ENCODE data around the gene MAP3K9.
A peak's percentile ranks its signal among the peaks of the same experiment; 100 is the strongest.

MAP3K9 gene

GRCh38 chr14:70724944-70725343 is 84.4 kb downstream of the MAP3K9 start:
- H3K27ac ChIP-seq, result peak overlapping the region; percentile 8; the same call in 1 of the 2 replicates
- POLR2A ChIA-PET (ENCODE audit: low non-redundant PET), result no interaction called here
- no peak for DNase-seq (ENCODE audit: low spot score)
- TF ChIP-seq CTCF (conservative IDR thresholded peaks at IDR 0.05; ENCODE audit: low read depth), result no peak
- CTCF ChIA-PET, result no interaction called here

- ChIA-PET POLR2A (ENCODE audit: low non-redundant PET) (no interaction called here), CTCF (no interaction called here)
- DNase-seq (ENCODE audit: low spot score), result no peak
- H3K27ac ChIP-seq, result no peak overlapping the region
- TF ChIP-seq CTCF (conservative IDR thresholded peaks at IDR 0.05; ENCODE audit: low read depth), result no peak
Measured at GRCh38 chr14:70724110-70724509, 85.2 kb downstream of the MAP3K9 start.

- TF ChIP-seq CTCF (conservative IDR thresholded peaks at IDR 0.05; ENCODE audit: low read depth), result no peak
- DNase-seq (ENCODE audit: low spot score), result no peak
- peak overlapping the region; percentile 29; the same call in 1 of the 2 replicates for H3K27ac ChIP-seq
- POLR2A ChIA-PET (ENCODE audit: low non-redundant PET), result no interaction called here
- CTCF ChIA-PET, result no interaction called here
Measured at GRCh38 chr14:70723276-70723675, 86.0 kb downstream of the MAP3K9 start.

- no peak for DNase-seq (ENCODE audit: low spot score)
- TF ChIP-seq CTCF (conservative IDR thresholded peaks at IDR 0.05; ENCODE audit: low read depth), result no peak
- CTCF ChIA-PET, result no interaction called here
- POLR2A ChIA-PET (ENCODE audit: low non-redundant PET), result interaction anchor here (0.7 kb wide), 1 partner anchor 557 kb away, joined by 4 read pairs; no protein-coding TSS in a partner anchor
- H3K27ac ChIP-seq, result no peak overlapping the region; the same call in 1 of the 2 replicates
Measured at GRCh38 chr14:70722418-70722817, 86.9 kb downstream of the MAP3K9 start.

GRCh38 chr14:70721542-70721941 is 87.8 kb downstream of the MAP3K9 start:
- ChIA-PET CTCF (interaction anchor here (0.7 kb wide), 1 partner anchor 104 kb away, joined by 3 read pairs; no protein-coding TSS in a partner anchor), POLR2A (ENCODE audit: low non-redundant PET) (no interaction called here)
- no peak overlapping the region; the same call in 1 of the 2 replicates for H3K27ac ChIP-seq
- TF ChIP-seq CTCF (conservative IDR thresholded peaks at IDR 0.05; ENCODE audit: low read depth), result no peak
- DNase-seq (ENCODE audit: low spot score), result no peak

GRCh38 chr14:70718383-70719118 is 90.8 kb downstream of the MAP3K9 start:
- H3K27ac ChIP-seq, result peak overlapping the region; percentile 81
- DNase-seq (ENCODE audit: low spot score), result peak; percentile 79
- ChIA-PET POLR2A (ENCODE audit: low non-redundant PET) (interaction anchor here (0.7 kb wide), 1 partner anchor 14 kb away, joined by 3 read pairs; no protein-coding TSS in a partner anchor), CTCF (no interaction called here)
- TF ChIP-seq CTCF (conservative IDR thresholded peaks at IDR 0.05; ENCODE audit: low read depth), result no peak

Data from RWPE1 (cell line).